Amygdala (tissue), 56 donors: ENCODE measurements around the gene NRIP1.
"Not testable (repeated sequence)": the region's sequence is repeated elsewhere in the genome, so short reads cannot be mapped to it uniquely, and the experiment has no call there.

Experiments
- DNase-seq, 56 donors: peaks; one replicate each; lab custom pipeline; 2025; lab: John Stamatoyannopoulos, UW

The NRIP1 gene

GRCh38 chr21:15045017-15045416 lies 19.8 kb downstream of the NRIP1 start:
- DNase-seq: no peak

DNA sequence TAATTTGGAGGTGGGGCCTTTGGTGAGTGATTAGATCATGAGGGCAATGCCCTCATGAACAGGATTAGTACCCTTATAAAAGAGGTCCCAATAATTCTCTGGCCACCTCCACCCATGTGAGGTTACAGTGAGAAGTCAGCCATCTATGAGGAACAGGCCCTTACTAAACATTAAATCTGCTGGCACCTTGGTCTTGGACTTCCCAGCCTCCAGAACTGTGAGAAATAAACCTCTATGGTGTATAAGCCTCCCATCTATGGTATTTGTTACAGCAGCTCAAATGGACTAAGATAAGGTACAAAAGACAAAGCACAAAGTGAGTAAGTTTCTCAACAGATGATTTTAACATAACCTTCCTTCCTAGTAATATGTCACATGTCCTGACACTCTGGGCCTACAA lies 22.3 kb downstream of the NRIP1 start:
- DNase-seq: no peak

DNA sequence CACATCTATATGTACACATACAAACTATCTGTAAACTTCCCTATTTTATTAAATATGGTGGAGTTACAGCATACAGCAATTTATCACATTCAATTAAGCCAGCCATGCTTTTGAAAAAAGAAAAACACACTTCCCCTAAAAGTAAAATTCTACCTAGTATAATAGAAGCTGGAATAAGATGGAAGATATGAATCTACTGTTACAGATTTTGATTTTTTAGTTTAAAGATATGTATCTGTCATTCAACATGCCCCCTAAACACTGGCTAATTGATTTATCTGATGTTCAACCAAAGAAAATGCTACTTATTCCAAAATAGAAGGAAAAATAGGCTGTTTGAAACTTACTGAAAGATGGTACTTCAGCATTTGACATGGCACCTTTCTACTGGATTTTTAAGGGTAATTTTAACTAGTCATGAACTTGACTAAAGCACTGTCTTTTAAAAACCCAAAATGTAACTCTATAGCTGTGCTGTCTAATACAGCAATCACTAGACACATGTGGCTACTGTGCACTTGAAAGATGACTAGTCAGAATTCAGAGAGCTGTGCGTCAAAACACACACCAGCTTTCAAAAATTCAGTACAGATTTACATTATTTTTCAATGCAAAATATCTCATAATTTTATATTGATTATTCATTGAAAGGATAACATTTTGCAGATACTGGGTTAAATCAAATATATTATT lies 25.0 kb downstream of the NRIP1 start:
- no peak for DNase-seq

GRCh38 chr21:15037900-15038293 lies 26.9 kb downstream of the NRIP1 start:
- no peak for DNase-seq

GRCh38 chr21:15037095-15037899 lies 27.5 kb downstream of the NRIP1 start:
- DNase-seq: no peak

- DNase-seq: no peak
These were observed 28.6 kb downstream of the NRIP1 start for GRCh38 chr21:15036189-15036588.

DNA sequence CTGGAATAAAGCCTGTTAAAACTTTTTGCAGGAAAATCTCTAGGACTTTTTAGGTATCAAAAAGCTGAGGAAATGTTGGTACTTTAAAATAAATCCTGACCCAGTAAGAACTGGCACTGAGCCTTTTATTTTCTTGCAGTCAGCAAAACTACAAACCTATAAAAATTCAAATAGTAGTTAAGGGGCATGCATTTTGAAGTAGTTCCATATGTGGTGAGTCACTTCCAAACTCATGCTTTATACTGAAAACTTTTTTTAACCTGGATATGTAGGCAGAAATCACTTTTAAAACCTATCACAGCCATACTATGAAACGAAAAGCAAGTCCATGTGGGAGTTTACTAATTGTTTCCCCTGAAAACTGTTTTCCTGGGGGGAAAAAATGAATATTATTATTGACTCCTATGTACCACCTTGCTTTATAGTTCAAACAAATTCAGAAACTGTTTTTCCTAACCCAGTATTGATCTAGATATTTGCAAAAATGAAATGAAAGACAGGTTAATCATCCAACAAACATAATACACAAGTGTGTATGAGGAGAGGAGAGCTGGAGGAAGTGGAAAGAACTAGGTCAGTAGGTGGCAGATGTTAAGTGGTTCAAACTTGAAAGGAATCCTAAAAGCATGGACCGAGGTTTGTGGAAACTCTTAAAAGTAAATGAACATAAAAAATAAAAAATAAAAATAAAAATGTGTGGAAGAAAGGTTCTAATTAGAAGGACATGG lies 30.5 kb downstream of the NRIP1 start:
- no peak for DNase-seq

DNA sequence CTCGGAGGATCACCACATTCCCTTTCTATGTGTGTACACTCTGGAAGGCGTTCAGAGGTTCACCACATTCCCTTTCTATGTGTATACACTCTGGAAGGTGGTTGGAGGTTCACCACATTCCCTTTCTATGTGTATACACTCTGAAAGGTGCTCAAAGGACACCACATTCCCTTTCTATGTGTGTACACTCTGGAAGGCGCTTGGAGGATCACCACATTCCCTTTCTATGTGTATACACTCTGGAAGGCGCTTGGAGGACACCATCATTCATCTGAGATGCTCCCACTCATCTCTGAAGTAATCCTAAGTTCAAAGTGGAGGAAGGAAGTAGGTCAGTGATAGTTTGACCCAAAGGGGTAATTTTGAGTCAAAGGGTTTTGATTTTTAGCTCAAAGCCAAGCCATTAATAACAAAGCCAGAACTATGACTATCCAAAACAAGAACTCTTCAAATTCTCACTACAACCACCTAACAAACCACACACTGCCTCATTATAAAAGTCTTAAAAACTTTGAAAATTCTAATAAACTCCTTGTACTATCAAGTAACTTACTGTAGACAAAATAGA lies 32.9 kb downstream of the NRIP1 start:
- no peak for DNase-seq

DNA sequence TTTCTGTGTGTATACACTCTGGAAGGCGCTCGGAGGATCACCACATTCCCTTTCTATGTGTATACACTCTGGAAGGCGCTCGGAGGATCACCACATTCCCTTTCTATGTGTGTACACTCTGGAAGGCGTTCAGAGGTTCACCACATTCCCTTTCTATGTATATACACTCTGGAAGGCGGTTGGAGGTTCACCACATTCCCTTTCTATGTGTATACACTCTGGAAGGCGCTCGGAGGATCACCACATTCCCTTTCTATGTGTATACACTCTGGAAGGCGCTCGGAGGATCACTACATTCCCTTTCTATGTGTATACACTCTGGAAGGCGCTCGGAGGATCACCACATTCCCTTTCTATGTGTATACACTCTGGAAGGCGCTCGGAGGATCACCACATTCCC lies 33.4 kb downstream of the NRIP1 start:
- not testable (repeated sequence) for DNase-seq

DNA sequence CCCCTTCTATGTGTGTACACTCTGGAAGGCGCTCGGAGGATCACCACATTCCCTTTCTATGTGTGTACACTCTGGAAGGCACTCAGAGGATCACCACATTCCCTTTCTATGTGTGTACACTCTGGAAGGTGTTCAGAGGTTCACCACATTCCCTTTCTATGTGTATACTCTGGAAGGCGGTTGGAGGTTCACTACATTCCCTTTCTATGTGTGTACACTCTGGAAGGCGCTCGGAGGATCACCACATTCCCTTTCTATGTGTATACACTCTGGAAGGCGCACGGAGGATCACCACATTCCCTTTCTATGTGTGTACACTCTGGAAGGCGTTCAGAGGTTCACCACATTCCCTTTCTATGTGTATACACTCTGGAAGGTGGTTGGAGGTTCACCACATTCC lies 33.9 kb downstream of the NRIP1 start:
- DNase-seq: not testable (repeated sequence)

- DNase-seq: no peak
These were observed 35.7 kb downstream of the NRIP1 start for GRCh38 chr21:15029077-15029476.

GRCh38 chr21:15028186-15028585 lies 36.6 kb downstream of the NRIP1 start:
- no peak for DNase-seq

- DNase-seq: no peak
These were observed 37.7 kb downstream of the NRIP1 start for GRCh38 chr21:15027056-15027455.

GRCh38 chr21:15026370-15026769 lies 38.4 kb downstream of the NRIP1 start:
- no peak for DNase-seq

- no peak for DNase-seq
These were observed 41.0 kb downstream of the NRIP1 start for GRCh38 chr21:15023776-15024175.

DNA sequence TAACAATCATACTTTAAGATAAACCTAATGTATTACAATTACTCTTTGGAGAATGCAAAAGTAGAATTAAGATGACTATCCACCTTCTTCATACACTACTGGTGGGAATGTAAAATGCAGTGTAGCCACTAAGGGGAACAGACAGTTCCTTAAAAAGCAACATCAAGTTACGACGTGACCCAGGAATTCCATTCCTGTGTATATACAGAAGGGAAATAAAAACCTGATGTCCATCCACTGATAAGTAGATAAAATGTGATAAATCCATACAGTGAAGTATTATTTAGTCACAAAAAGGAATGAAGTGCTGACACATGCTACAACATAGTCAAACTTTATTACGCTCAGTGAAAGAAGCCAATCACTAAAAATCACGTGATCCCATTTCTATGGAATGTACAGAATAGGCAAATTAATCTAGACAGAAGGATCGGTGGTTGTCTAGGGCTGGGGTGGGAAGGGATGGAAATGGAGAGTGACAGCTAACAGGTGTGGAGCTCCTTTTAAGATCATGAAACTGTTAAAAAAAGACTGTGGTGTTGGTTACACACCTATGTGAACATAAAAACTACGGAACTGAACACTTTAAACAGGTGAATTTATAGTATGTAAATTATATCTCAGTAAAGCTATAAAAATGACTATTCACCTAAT lies 42.1 kb downstream of the NRIP1 start:
- no peak for DNase-seq

DNA sequence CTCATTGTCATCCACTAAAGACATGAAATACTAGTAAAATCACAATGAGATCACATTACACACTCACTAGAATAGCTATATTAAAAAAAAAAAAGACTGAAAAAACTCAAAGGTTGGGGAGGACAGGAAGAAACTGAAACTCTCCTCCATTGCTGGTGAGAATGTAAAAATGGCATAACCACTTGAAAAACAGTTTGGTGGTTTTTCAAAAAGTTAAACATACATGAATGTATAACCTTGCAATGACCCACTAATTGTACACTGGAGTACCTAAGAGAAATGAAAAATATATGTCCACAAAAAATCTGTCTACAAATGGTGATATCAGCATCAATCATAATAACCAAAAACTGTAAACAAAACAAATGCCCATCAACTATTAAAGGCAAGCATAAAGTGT lies 44.0 kb downstream of the NRIP1 start:
- no peak for DNase-seq

DNA sequence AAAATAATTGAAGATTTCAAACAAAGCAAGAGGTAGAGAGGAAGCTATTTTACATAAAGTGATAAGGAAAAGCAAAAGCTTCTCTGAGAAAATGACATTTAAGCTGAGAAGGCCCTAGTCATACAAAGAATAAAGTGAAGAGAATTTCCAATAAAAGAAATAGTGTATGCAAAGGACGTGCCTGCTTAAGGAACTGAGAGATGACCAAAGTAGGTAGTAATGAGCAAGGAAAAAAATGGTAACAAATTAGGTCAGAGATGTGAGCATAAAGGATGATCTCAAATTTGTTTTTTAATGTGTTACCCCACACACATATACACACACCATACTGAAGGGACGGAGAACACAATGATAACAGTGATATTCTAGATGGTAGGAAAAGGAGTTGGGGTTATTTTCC lies 46.4 kb downstream of the NRIP1 start:
- no peak for DNase-seq

- DNase-seq: no peak
These were observed 49.0 kb downstream of the NRIP1 start for GRCh38 chr21:15015622-15016471.

GRCh38 chr21:15014221-15014620 lies 50.6 kb downstream of the NRIP1 start:
- DNase-seq: no peak
